ENCODE results near the gene LIN37. TPM values are rescaled to one million over a fixed set of nuclear protein-coding genes. Genes with fewer than 3 reads are reported as not detected.

Gene LIN37
- total and polyA plus RNA-seq, 2 donors (not counting 3 experiments of a cell fraction or from before 2014, with no cell fraction given): 11.3 to 21.4 TPM

- CTCF ChIA-PET: no interaction called here
- Histone ChIP-seq H3K27me3 (ENCODE audit: control insufficient read depth in 2 of 2, insufficient read depth in 2 of 2, low read length in 2 of 2) (no peaks in the 10 kb centered on the region), H3K9me1 (replicated peaks; ENCODE audit: control insufficient read depth, extremely low read depth, insufficient read depth, low read length) (no peaks in the 10 kb centered on the region), H3K27ac (ENCODE audit: insufficient read depth, low read depth, low read length) (no peak within 1 kb of the TSS), H4K20me1 (replicated peaks; ENCODE audit: control insufficient read depth, extremely low read depth, insufficient read depth, low read length) (no peaks in the 10 kb centered on the region), H3K4me3 (replicated peaks in 1 of 3; ENCODE audit: insufficient read depth in 1 of 3, low read depth in 1 of 3, low read length in 3 of 3) (no peak within 1 kb of the TSS), H3K9me3 (replicated peaks; ENCODE audit: control insufficient read depth, insufficient read depth, low read length) (no peaks in the 10 kb centered on the region), H3K4me1 (ENCODE audit: control insufficient read depth, extremely low read depth, insufficient read depth, low read length) (no peaks in the 10 kb centered on the region), H3K36me3 (ENCODE audit: control insufficient read depth in 2 of 2, extremely low read depth in 1 of 2, insufficient read depth in 2 of 2, low read length in 2 of 2) (no peaks in the 10 kb centered on the region), H3K4me2 (ENCODE audit: insufficient read depth, low read length) (no peak within 1 kb of the TSS), H3K79me2 (ENCODE audit: control insufficient read depth, insufficient read depth, low read length) (no peaks in the 10 kb centered on the region), H3K9ac (replicated peaks; ENCODE audit: extremely low read depth, insufficient read depth, low read length) (no peak within 1 kb of the TSS), H2AFZ (ENCODE audit: low read depth, low read length) (no peak within 1 kb of the TSS)
- no TSS peak for BruUV-seq (replicated peaks)
- TF ChIP-seq, protein P1, sequence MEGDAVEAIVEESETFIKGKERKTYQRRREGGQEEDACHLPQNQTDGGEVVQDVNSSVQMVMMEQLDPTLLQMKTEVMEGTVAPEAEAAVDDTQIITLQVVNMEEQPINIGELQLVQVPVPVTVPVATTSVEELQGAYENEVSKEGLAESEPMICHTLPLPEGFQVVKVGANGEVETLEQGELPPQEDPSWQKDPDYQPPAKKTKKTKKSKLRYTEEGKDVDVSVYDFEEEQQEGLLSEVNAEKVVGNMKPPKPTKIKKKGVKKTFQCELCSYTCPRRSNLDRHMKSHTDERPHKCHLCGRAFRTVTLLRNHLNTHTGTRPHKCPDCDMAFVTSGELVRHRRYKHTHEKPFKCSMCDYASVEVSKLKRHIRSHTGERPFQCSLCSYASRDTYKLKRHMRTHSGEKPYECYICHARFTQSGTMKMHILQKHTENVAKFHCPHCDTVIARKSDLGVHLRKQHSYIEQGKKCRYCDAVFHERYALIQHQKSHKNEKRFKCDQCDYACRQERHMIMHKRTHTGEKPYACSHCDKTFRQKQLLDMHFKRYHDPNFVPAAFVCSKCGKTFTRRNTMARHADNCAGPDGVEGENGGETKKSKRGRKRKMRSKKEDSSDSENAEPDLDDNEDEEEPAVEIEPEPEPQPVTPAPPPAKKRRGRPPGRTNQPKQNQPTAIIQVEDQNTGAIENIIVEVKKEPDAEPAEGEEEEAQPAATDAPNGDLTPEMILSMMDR (IDR thresholded peaks at IDR 0.05; ENCODE audit: extremely low read depth in 1 of 2, insufficient read depth in 1 of 2, low read depth in 1 of 2, low read length in 2 of 2): no peak
- TF ChIP-seq, protein P2, sequence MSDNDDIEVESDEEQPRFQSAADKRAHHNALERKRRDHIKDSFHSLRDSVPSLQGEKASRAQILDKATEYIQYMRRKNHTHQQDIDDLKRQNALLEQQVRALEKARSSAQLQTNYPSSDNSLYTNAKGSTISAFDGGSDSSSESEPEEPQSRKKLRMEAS (IDR thresholded peaks at IDR 0.05; ENCODE audit: insufficient read depth, insufficient read length): peak; percentile 44
- FAIRE-seq: peak; percentile 12
- peak; percentile 76 for DNase-seq (ENCODE audit: low read depth, low spot score)
- POLR2A ChIA-PET: interaction anchor here (0.7 kb wide), 1 partner anchor 194 kb away, joined by 3 read pairs; no protein-coding TSS in a partner anchor
- intact Hi-C loops (cut with micrococcal nuclease): no loop called here
- dilution Hi-C loops (cut with MboI; ENCODE audit: extremely low pct_ligation_motif_present, low sequenced_read_pairs): no loop called here
Observed at GRCh38 chr19:35704218-35704617, 44.2 kb upstream of the LIN37 start, which contains the start of gene ZBTB32. Gene ZBTB32 (plus strand): TSS chr19:35704558. CDS start chr19:35714627, 10,069 bp downstream.

- no peaks in the 10 kb centered on the region for H4K20me1 ChIP-seq (replicated peaks; ENCODE audit: control insufficient read depth, extremely low read depth, insufficient read depth, low read length)
- no peak overlapping the region for H3K27ac ChIP-seq (ENCODE audit: insufficient read depth, low read depth, low read length)
- no peak overlapping the region for H3K4me3 ChIP-seq (replicated peaks in 1 of 3; ENCODE audit: insufficient read depth in 1 of 3, low read depth in 1 of 3, low read length in 3 of 3)
- no peaks in the 10 kb centered on the region for H3K9me3 ChIP-seq (replicated peaks; ENCODE audit: control insufficient read depth, insufficient read depth, low read length)
- FAIRE-seq (no peak), DNase-seq (ENCODE audit: low read depth, low spot score) (no peak)
- H3K4me2 ChIP-seq (ENCODE audit: insufficient read depth, low read length): no peak overlapping the region
- ChIA-PET POLR2A (no interaction called here), CTCF (no interaction called here)
- H3K79me2 ChIP-seq (ENCODE audit: control insufficient read depth, insufficient read depth, low read length): no peaks in the 10 kb centered on the region
- dilution Hi-C loops (cut with MboI; ENCODE audit: extremely low pct_ligation_motif_present, low sequenced_read_pairs): no loop called here
- TF ChIP-seq MYC (IDR thresholded peaks at IDR 0.05; ENCODE audit: low read depth, low read length) (no peak), JUN (IDR thresholded peaks at IDR 0.05; ENCODE audit: borderline replicate concordance, insufficient read depth, insufficient read length, low read depth) (no peak), POLR2A (IDR thresholded peaks at IDR 0.05; ENCODE audit: low read depth, low read length) (no peak), EZH2 (IDR thresholded peaks at IDR 0.05; ENCODE audit: borderline replicate concordance, low read depth, low read length, severe bottlenecking) (no peak), FOS (IDR thresholded peaks at IDR 0.05; ENCODE audit: borderline replicate concordance, insufficient read depth, low read length) (no peak), GATA2 (IDR thresholded peaks at IDR 0.05; ENCODE audit: insufficient read depth, insufficient read length, low read depth, low read length) (no peak), POLR2AphosphoS5 (IDR thresholded peaks at IDR 0.05; ENCODE audit: insufficient read depth, low read depth, low read length) (no peak)
- TF ChIP-seq, protein P1 (IDR thresholded peaks at IDR 0.05; ENCODE audit: extremely low read depth in 1 of 2, insufficient read depth in 1 of 2, low read depth in 1 of 2, low read length in 2 of 2): no peak
- TF ChIP-seq, protein P2 (IDR thresholded peaks at IDR 0.05; ENCODE audit: insufficient read depth, insufficient read length): no peak
- no TSS peak for BruUV-seq (replicated peaks)
- H3K27me3 ChIP-seq (ENCODE audit: control insufficient read depth in 2 of 2, insufficient read depth in 2 of 2, low read length in 2 of 2): no peaks in the 10 kb centered on the region
- H3K36me3 ChIP-seq (ENCODE audit: control insufficient read depth in 2 of 2, extremely low read depth in 1 of 2, insufficient read depth in 2 of 2, low read length in 2 of 2): no peaks in the 10 kb centered on the region
- no peak overlapping the region for H3K9ac ChIP-seq (replicated peaks; ENCODE audit: extremely low read depth, insufficient read depth, low read length)
- no peaks in the 10 kb centered on the region for H3K4me1 ChIP-seq (ENCODE audit: control insufficient read depth, extremely low read depth, insufficient read depth, low read length)
- H3K9me1 ChIP-seq (replicated peaks; ENCODE audit: control insufficient read depth, extremely low read depth, insufficient read depth, low read length): no peaks in the 10 kb centered on the region
- intact Hi-C loops (cut with micrococcal nuclease): no loop called here
- no peak overlapping the region for H2AFZ ChIP-seq (ENCODE audit: low read depth, low read length)
Observed at GRCh38 chr19:35708391-35708790, 40.0 kb upstream of the LIN37 start.

Data from endothelial cell of umbilical vein (primary cell).